Heart left ventricle (tissue), 16 donors: ENCODE measurements around the gene IL20RB. TPM values are rescaled to one million over a fixed set of nuclear protein-coding genes. Genes with fewer than 3 reads are reported as not detected.

Experiments used
- ATAC-seq, 4 donors: fragments of 200-7000 bp; cut with Tn5 transposase; one replicate each; pipeline ENCODE4 v1.9.1; 2020 to 2022; ENCODE audit warnings: moderate library complexity in 4 of 4, mild to moderate bottlenecking in 3 of 4, moderate number of reproducible peaks in 1 of 4
- DNase-seq, 5 donors: peaks; one replicate each; pipeline ENCODE4 v3.0.0-alpha.2; 2020
- H3K27ac ChIP-seq, 12 donors: fragments of 200-600 bp; sonication (generic) in 4 of 12; one replicate each; pipeline versions ENCODE4 v1.5.0 to v1.8.0; 2016 to 2022; ENCODE audit warnings: mild to moderate bottlenecking in 2 of 12
- H3K27me3 ChIP-seq, 9 donors: fragments of 200-600 bp; sonication (generic) in 2 of 9; one replicate each; pipeline versions ENCODE4 v1.5.1 to v1.8.0; 2016 to 2022; ENCODE audit warnings: mild to moderate bottlenecking in 3 of 9
- H3K36me3 ChIP-seq, 9 donors: fragments of 200-600 bp; sonication (generic) in 2 of 9; one replicate each; pipeline versions ENCODE4 v1.5.0 to v1.8.0; 2018 to 2022; ENCODE audit warnings: mild to moderate bottlenecking in 2 of 9
- H3K4me1 ChIP-seq, 12 donors: fragments of 200-600 bp; sonication (generic) in 4 of 12; one replicate each; pipeline versions ENCODE4 v1.5.0 to v1.8.0; 2016 to 2022; ENCODE audit warnings: mild to moderate bottlenecking in 3 of 12
- H3K4me3 ChIP-seq, 12 donors: fragments of 200-600 bp; sonication (generic) in 4 of 12; one replicate each; pipeline versions ENCODE4 v1.5.0 to v1.8.0; 2017 to 2022; ENCODE audit warnings: mild to moderate bottlenecking in 9 of 12, moderate library complexity in 4 of 12
- H3K9me3 ChIP-seq, 12 donors: fragments of 200-600 bp; sonication (generic) in 4 of 12; one replicate each; pipeline versions ENCODE4 v1.5.0 to v1.8.0; 2016 to 2022; ENCODE audit warnings: mild to moderate bottlenecking in 1 of 12
- CTCF ChIP-seq, 12 donors: fragments of 200-600 bp; sonication (generic) in 4 of 12; IDR thresholded peaks; one replicate each; pipeline versions ENCODE4 v1.5.0 to v1.8.0; 2018 to 2022; ENCODE audit warnings: antibody characterized with exemption in 12 of 12, mild to moderate bottlenecking in 5 of 12
- POLR2A ChIP-seq, 2 donors: fragments of 450-650 bp; IDR thresholded peaks; one replicate each; pipeline ENCODE4 v1.6.1; 2017; ENCODE audit warnings: antibody characterized with exemption in 2 of 2, mild to moderate bottlenecking in 2 of 2, moderate library complexity in 2 of 2
- WGBS, 4 donors: extraction: QIAGEN DNeasy Blood & Tissue Kit in 2 of 4; methylation state at CpG; one replicate each; pipeline versions ENCODE4 v1.1.5 to v1.1.7; 2013 to 2018; 5-methylcytosine and 5-hydroxymethylcytosine counted together
- intact Hi-C, 10 donors: fragments of 100-400 bp; cut with DNase I; formaldehyde crosslinking; loops; one replicate each; pipeline versions ENCODE4 v1.11.1 to v1.14.2; 2022
- polyA plus RNA-seq, 2 donors: library from polyadenylated mRNA; stranded (reverse); fragments of 200-250 nt; gene quantifications; one replicate each; pipeline ENCODE4 v1.2.3, GENCODE V29; 2013
- total RNA-seq, 9 donors: library from RNA; depleted of rRNA in 2 of 9; stranded (reverse); fragments of >200 nt in 2 of 9; fragmentation: NEBNext Ultra II Directional in 3 of 9; extraction: Animal tissue kit (Norgen Biotek cat#: 25700) in 3 of 9; gene quantifications; one replicate each; pipeline versions ENCODE4 v1.1.0 to v1.2.4, GENCODE V29; 2016 to 2023
- donor health status: ischemic (EF 13 %, LVEDD 7.1; RV severe dilation, severe dysfunction).
- donor health status: healthy with polysubstance abuse.
- donor health status: DM: no; HTN: yes; CAD: no.
- donor health status: DM: no; HTN: no; CAD: no.
- donor health status: ischemic (EF 25% LVEDD 6.9; RV normal size, moderate dysfunction).
- donor health status: ischemic (EF 25% LVEDD 5.7; RV mildly dilated, moderate dysfunction).
- donor health status: healthy.
- donor health status: DM: yes; HTN: yes; CAD: no.
- donor health status: ischemic (EF 35%, LVEDD 5.7; RV mildly dilated, moderate dysfunction).
- donor health status: nonischemic (EF 11% LVEDD 7.7; RV severe dilation, severe dysfunction).
- donor health status: DM: yes; HTN: yes; CAD: no.
- donor health status: PGD.
- donor health status: ischemic (EF 29% LVEDD 5.4; RV normal size, mild dysfunction).
- donor health status: nonischemic (EF 23%, LVEDD 6.1; RV moderate dilation, normal function).

IL20RB gene
- total and polyA plus RNA-seq, 11 donors: 0.14 to 1.1 (median 0.44) TPM

DNA sequence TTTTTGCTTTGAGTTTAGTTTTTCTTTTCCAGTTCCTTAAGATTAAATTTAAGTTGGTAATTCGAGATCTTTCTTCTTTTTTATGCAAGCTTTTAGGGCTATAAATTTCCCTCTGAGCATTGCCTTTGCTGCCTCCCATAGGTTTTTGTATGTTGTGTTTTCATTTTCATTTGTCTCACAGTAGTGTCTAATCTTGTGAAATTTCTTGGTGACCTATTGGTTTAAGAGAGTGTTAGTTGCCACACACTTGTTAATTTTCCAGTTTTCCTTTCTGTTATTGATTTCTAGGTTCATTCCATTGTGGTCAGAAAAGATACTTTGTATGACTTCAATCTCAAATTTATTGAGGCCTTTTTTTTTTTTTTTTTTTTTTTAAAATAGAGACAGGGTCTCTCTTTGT, 18.3 kb upstream of the IL20RB start:
- H3K4me1 ChIP-seq: peaks cover 0 to 77% (median 19%) of the 10 kb centered on the region in 12 donors

GRCh38 chr3:136942803-136943202, 15.0 kb upstream of the IL20RB start:
- TF ChIP-seq POLR2A (IDR thresholded peaks at IDR 0.05): no peak
- Histone ChIP-seq H3K36me3 (peaks cover 0 to 16% (median 9%) of the 10 kb centered on the region in 9 donors), H3K9me3 (no peaks in the 10 kb centered on the region), H3K4me3 (no peak overlapping the region), H3K27ac (peak overlapping the region in 1 of 12 donors; percentile 53), H3K27me3 (no peaks in the 10 kb centered on the region), H3K4me1 (peaks cover 0 to 69% (median 21%) of the 10 kb centered on the region in 12 donors)
- 67 to 84% (median 79%) methylated on average over 1 of the region's 1 CpG for WGBS, 4 donors
- intact Hi-C loops: no loop called here
- ATAC-seq: no peak
- DNase-seq: no peak

More for the DNA sequence above, 18.3 kb upstream of the IL20RB start:
- intact Hi-C loops: loop anchor here in 3 of 10 donors (5.0 to 10.0 kb wide), 2 partner anchors 75 to 122 kb away; partner anchors contain the start of genes NCK1 (in 2 of the 3) and SLC35G2 (in 1 of the 3)
- H3K27ac ChIP-seq: peak overlapping the region in 1 of 12 donors; percentile 11
- H3K4me3 ChIP-seq: no peak overlapping the region
- 90 to 96% (median 93%) methylated on average over 1 of the region's 1 CpG for WGBS, 4 donors
- ATAC-seq: no peak
- no peak for DNase-seq
- no peaks in the 10 kb centered on the region for H3K27me3 ChIP-seq
- peaks cover 0 to 12% (median 3%) of the 10 kb centered on the region in 12 donors for H3K9me3 ChIP-seq
- H3K36me3 ChIP-seq: peaks cover 0 to 13% (median 5%) of the 10 kb centered on the region in 9 donors
- TF ChIP-seq POLR2A (IDR thresholded peaks at IDR 0.05) (no peak), CTCF (IDR thresholded peaks at IDR 0.05) (no peak)

- H3K36me3 ChIP-seq: peaks cover 0 to 23% (median 15%) of the 10 kb centered on the region in 9 donors
- ATAC-seq (no peak), DNase-seq (no peak)
- no peaks in the 10 kb centered on the region for H3K27me3 ChIP-seq
- H3K27ac ChIP-seq: peak overlapping the region in 4 of 12 donors; percentile 4 to 53 (median 11)
- intact Hi-C loops: no loop called here
- no peak for TF ChIP-seq POLR2A (IDR thresholded peaks at IDR 0.05)
- no peak for TF ChIP-seq CTCF (IDR thresholded peaks at IDR 0.05)
- H3K9me3 ChIP-seq: no peaks in the 10 kb centered on the region
- no peak overlapping the region for H3K4me3 ChIP-seq
- peaks cover 0 to 68% (median 22%) of the 10 kb centered on the region in 12 donors for H3K4me1 ChIP-seq
- WGBS, 4 donors: 59 to 65% (median 63%) methylated on average over 3 of the region's 3 CpGs
Measured at GRCh38 chr3:136943436-136943835, 14.3 kb upstream of the IL20RB start.

DNA sequence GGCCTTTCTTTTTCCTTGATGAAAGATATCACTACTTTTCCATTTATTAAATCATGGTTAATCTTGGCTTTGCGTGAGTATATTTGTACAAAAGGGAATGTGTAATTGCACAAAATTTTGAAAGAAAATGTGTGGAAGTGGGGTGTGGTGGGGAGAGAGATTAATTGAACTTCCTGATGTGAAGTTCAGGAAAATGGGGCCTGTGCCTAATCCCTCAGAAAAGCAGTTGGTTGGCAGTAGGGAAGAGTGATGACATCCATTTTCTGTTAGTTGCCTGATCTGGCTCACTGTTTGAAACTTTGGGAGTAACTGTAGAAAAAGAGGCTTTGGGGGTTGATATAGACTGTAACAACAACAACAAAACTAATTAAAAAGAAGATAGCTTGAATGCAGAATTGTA, 10.8 kb upstream of the IL20RB start:
- intact Hi-C loops: loop anchor here in 1 of 10 donors (5.0 kb wide), 1 partner anchor 65 kb away; no protein-coding TSS in a partner anchor
- WGBS, 4 donors: 63 to 83% (median 77%) methylated on average over 1 of the region's 1 CpG
- H3K27me3 ChIP-seq: no peaks in the 10 kb centered on the region
- ATAC-seq (peak in 2 of 4 donors; percentile 7 to 13), DNase-seq (no peak)
- H3K27ac ChIP-seq: no peak overlapping the region
- H3K9me3 ChIP-seq: no peaks in the 10 kb centered on the region
- TF ChIP-seq CTCF (IDR thresholded peaks at IDR 0.05): no peak
- TF ChIP-seq POLR2A (IDR thresholded peaks at IDR 0.05): no peak
- H3K4me3 ChIP-seq: no peak overlapping the region
- peaks cover 0 to 26% (median 17%) of the 10 kb centered on the region in 9 donors for H3K36me3 ChIP-seq
- H3K4me1 ChIP-seq: peaks cover 0 to 75% (median 22%) of the 10 kb centered on the region in 12 donors
